HCT116 (cell line): ENCODE measurements around the gene ALG1. TPM values are rescaled to one million over a fixed set of nuclear protein-coding genes. Genes with fewer than 3 reads are reported as not detected.

Experiments used
- ATAC-seq: fragments of 200-7000 bp; cut with Tn5 transposase; 2 replicates; pipeline ENCODE4 v1.9.1; 2020; ENCODE audit warnings: mild to moderate bottlenecking, moderate library complexity
- BruUV-seq: library from RNA; stranded (reverse); fragments of 400-500 nt; replicated peaks from 2 replicates; lab custom pipeline; 2021; lab: Mats Ljungman, UMichigan
- CTCF ChIA-PET: fragments of 300-600 bp; sonication (Branson Sonifier 250); formaldehyde crosslinking; loops from one replicate; lab custom pipeline; 2021; ENCODE audit warnings: antibody characterized with exemption; lab: Charles Lee
- POLR2A ChIA-PET: fragments of 300-600, 350-600 bp; sonication (Branson Sonifier 250); formaldehyde crosslinking; loops from one replicate; lab custom pipeline; 2021; ENCODE audit warnings: antibody characterized with exemption; lab: Charles Lee
- RAD21 ChIA-PET, 2 experiments: fragments of 300-600 bp; sonication (Branson Sonifier 250); formaldehyde crosslinking; loops; one replicate each; lab custom pipeline; 2023; ENCODE audit warnings: low total read pairs in 2 of 2; ENCODE audit not compliant: uncharacterized antibody in 2 of 2, unreplicated experiment in 2 of 2, low non-redundant PET in 1 of 2; lab: Charles Lee
- DNase-seq: peaks from one replicate; pipeline ENCODE4 v3.0.0-alpha.2; 2010; ENCODE audit warnings: low read depth, low spot score
- H2AFZ ChIP-seq: fragments of 200-600 bp; shearing (Covaris generic), sonication (generic); 2 replicates; pipeline ENCODE4 v1.6.1; 2017; ENCODE audit warnings: low read depth, mixed run types, mixed read lengths, antibody characterized with exemption, low read length; ENCODE audit not compliant: poor library complexity, severe bottlenecking
- H3K27ac ChIP-seq: 2 replicates; pipeline ENCODE4 v1.5.1; 2012; ENCODE audit warnings: low read depth, low read length
- H3K27me3 ChIP-seq: fragments of 200-600 bp; sonication (generic); 2 replicates; pipeline ENCODE4 v1.6.1; 2016; ENCODE audit warnings: mixed run types, low read length, mixed read lengths; ENCODE audit not compliant: insufficient read depth
- H3K36me3 ChIP-seq, 2 experiments: fragments of 200-500 bp in 1 of 2; fragments of 200-600 bp in 1 of 2; sonication (Bioruptor generic) in 1 of 2; sonication (generic) in 1 of 2; 2 replicates each; pipeline versions ENCODE4 v1.5.1 to v1.6.1; 2014 to 2016; ENCODE audit warnings: low read length in 2 of 2, inconsistent platforms in 1 of 2, mixed read lengths in 1 of 2, mixed run types in 1 of 2; ENCODE audit not compliant: insufficient read depth in 2 of 2, control insufficient read depth in 1 of 2
- H3K4me1 ChIP-seq, 2 experiments: fragments of 200-600 bp in 1 of 2; sonication (generic) in 1 of 2; 2 replicates each; pipeline versions ENCODE4 v1.5.1 to v1.6.1; 2012 to 2017; ENCODE audit warnings: low read length in 2 of 2, inconsistent platforms in 1 of 2, mild to moderate bottlenecking in 1 of 2, mixed read lengths in 1 of 2, mixed run types in 1 of 2, moderate library complexity in 1 of 2; ENCODE audit not compliant: insufficient read depth in 2 of 2, control insufficient read depth in 1 of 2
- H3K4me2 ChIP-seq: fragments of 200-600 bp; sonication (generic); 2 replicates; pipeline ENCODE4 v1.6.1; 2017; ENCODE audit warnings: mixed run types, low read length, mixed read lengths
- H3K4me3 ChIP-seq, 2 experiments: fragments of 200-600 bp in 1 of 2; sonication (generic) in 1 of 2; replicated peaks in 1 of 2; 2 replicates each; pipeline ENCODE4 v1.5.1; 2011 to 2016; ENCODE audit warnings: low read length in 2 of 2, control low read depth in 1 of 2, low read depth in 1 of 2, mild to moderate bottlenecking in 1 of 2, mixed read lengths in 1 of 2, mixed run types in 1 of 2
- H3K79me2 ChIP-seq: fragments of 200-600 bp; sonication (generic); 2 replicates; pipeline ENCODE4 v1.6.1; 2017; ENCODE audit warnings: mild to moderate bottlenecking, mixed run types, low read length, moderate library complexity, mixed read lengths; ENCODE audit not compliant: insufficient read depth
- H3K9ac ChIP-seq: fragments of 200-600 bp; sonication (generic); 2 replicates; pipeline ENCODE4 v1.6.1; 2016; ENCODE audit warnings: low read length, mixed read lengths
- H3K9me2 ChIP-seq: fragments of 200-600 bp; sonication (generic), shearing (Covaris generic); 2 replicates; pipeline ENCODE4 v1.6.1; 2017; ENCODE audit warnings: mixed run types, mild to moderate bottlenecking, moderate library complexity; ENCODE audit not compliant: insufficient read depth
- H3K9me3 ChIP-seq, 2 experiments: fragments of 200-500 bp in 1 of 2; fragments of 200-600 bp in 1 of 2; sonication (Bioruptor generic) in 1 of 2; sonication (generic) in 1 of 2; 2 replicates each; pipeline ENCODE4 v1.6.1; 2014 to 2017; ENCODE audit warnings: low read length in 2 of 2, mixed read lengths in 2 of 2, inconsistent platforms in 1 of 2, low read depth in 1 of 2, mild to moderate bottlenecking in 1 of 2, mixed run types in 1 of 2, moderate library complexity in 1 of 2; ENCODE audit not compliant: control insufficient read depth in 1 of 2, insufficient read depth in 1 of 2
- H4K20me1 ChIP-seq: fragments of 200-600 bp; sonication (generic), shearing (Covaris generic); 2 replicates; pipeline ENCODE4 v1.6.1; 2017; ENCODE audit warnings: mixed run types, mild to moderate bottlenecking, moderate library complexity; ENCODE audit not compliant: insufficient read depth
- CEBPB ChIP-seq: IDR thresholded peaks from 2 replicates; pipeline ENCODE4 v1.6.1; 2012; ENCODE audit warnings: low read depth
- EZH2phosphoT487 ChIP-seq: fragments of 200-600 bp; IDR thresholded peaks from 2 replicates; pipeline ENCODE4 v1.6.1; 2018; ENCODE audit warnings: antibody characterized with exemption, borderline replicate concordance
- FOSL1 ChIP-seq: IDR thresholded peaks from 2 replicates; pipeline ENCODE4 v1.6.1; 2012; ENCODE audit warnings: low read depth
- SP1 ChIP-seq: IDR thresholded peaks from 2 replicates; pipeline ENCODE4 v1.6.1; 2012; ENCODE audit warnings: low read depth
- ZNF274 ChIP-seq: fragments of 200-500 bp; sonication (Bioruptor generic); IDR thresholded peaks from 2 replicates; pipeline ENCODE4 v1.6.1; 2014; ENCODE audit warnings: mild to moderate bottlenecking, low read depth, low read length, inconsistent platforms
- intact Hi-C: fragments of 100-400 bp; cut with micrococcal nuclease; formaldehyde crosslinking; loops from 2 replicates; pipeline ENCODE4 v1.10.0; 2022
- total RNA-seq: library from RNA; stranded (reverse); gene quantifications from one replicate; pipeline ENCODE4 v1.2.1, GENCODE V29; 2021; ENCODE audit not compliant: unreplicated experiment
- TF ChIP-seq, protein P1 (sequence below): IDR thresholded peaks from 2 replicates; pipeline ENCODE4 v1.6.1; 2012
- TF ChIP-seq, protein P2 (sequence below): IDR thresholded peaks from 2 replicates; pipeline ENCODE4 v1.6.1; 2012; ENCODE audit warnings: low read depth

The ALG1 gene
- total RNA-seq, 1 experiment from 2014 or later, result 27.1 TPM

DNA sequence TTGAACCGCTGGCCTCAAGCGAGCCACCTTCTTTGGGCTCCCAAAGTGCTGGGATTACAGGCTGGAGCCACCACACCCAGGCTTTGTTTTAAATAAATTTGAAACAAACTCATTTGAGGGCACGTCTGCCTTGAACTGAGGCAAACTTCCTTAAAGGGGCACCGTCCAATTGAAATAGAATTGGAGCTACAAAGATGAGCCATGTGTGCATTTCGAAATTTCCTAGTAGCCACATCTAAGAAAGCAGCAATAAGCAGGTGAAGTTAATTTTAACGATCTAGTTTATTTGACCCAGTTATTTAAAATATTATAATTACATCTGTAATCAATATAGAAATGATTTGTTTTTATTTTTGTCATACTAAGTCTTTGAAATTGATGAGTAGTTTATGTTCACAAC lies 5.1 kb upstream of the ALG1 start:
- Histone ChIP-seq H3K9ac (no peak overlapping the region), H3K36me3 (no peaks in the 10 kb centered on the region), H4K20me1 (no peaks in the 10 kb centered on the region), H3K79me2 (no peaks in the 10 kb centered on the region), H3K4me2 (no peak overlapping the region), H2AFZ (no peak overlapping the region), H3K4me1 (peaks cover 0 to 6% of the 10 kb centered on the region in 2 experiments; a peak in 2 of 4 replicates), H3K4me3 (no peak overlapping the region), H3K27ac (no peak overlapping the region), H3K9me3 (no peaks in the 10 kb centered on the region), H3K27me3 (peaks cover 15% of the 10 kb centered on the region; the same call in 1 of the 2 replicates), H3K9me2 (no peaks in the 10 kb centered on the region)
- ChIA-PET RAD21 (no interaction called here), CTCF (interaction anchor here (1.3 kb wide), 1 partner anchor 8 kb away, joined by 4 read pairs; no protein-coding TSS in a partner anchor), POLR2A (no interaction called here)
- no TSS peak for BruUV-seq
- TF ChIP-seq, protein P1, sequence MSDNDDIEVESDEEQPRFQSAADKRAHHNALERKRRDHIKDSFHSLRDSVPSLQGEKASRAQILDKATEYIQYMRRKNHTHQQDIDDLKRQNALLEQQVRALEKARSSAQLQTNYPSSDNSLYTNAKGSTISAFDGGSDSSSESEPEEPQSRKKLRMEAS, result no peak
- TF ChIP-seq, protein P2, sequence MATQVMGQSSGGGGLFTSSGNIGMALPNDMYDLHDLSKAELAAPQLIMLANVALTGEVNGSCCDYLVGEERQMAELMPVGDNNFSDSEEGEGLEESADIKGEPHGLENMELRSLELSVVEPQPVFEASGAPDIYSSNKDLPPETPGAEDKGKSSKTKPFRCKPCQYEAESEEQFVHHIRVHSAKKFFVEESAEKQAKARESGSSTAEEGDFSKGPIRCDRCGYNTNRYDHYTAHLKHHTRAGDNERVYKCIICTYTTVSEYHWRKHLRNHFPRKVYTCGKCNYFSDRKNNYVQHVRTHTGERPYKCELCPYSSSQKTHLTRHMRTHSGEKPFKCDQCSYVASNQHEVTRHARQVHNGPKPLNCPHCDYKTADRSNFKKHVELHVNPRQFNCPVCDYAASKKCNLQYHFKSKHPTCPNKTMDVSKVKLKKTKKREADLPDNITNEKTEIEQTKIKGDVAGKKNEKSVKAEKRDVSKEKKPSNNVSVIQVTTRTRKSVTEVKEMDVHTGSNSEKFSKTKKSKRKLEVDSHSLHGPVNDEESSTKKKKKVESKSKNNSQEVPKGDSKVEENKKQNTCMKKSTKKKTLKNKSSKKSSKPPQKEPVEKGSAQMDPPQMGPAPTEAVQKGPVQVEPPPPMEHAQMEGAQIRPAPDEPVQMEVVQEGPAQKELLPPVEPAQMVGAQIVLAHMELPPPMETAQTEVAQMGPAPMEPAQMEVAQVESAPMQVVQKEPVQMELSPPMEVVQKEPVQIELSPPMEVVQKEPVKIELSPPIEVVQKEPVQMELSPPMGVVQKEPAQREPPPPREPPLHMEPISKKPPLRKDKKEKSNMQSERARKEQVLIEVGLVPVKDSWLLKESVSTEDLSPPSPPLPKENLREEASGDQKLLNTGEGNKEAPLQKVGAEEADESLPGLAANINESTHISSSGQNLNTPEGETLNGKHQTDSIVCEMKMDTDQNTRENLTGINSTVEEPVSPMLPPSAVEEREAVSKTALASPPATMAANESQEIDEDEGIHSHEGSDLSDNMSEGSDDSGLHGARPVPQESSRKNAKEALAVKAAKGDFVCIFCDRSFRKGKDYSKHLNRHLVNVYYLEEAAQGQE, result no peak
- TF ChIP-seq SP1 (no peak), FOSL1 (no peak), ZNF274 (no peak), EZH2phosphoT487 (no peak), CEBPB (no peak)
- intact Hi-C loops, result no loop called here
- ATAC-seq, result no peak
- DNase-seq, result no peak
